ENCODE measurements around the gene TXNIP. TPM values are rescaled to one million over a fixed set of nuclear protein-coding genes. Genes with fewer than 3 reads are reported as not detected.
A peak's percentile ranks its signal among the peaks of the same experiment; 100 is the strongest.

The TXNIP gene
- total RNA-seq, 1 donor from 2014 or later = 877 TPM

DNA sequence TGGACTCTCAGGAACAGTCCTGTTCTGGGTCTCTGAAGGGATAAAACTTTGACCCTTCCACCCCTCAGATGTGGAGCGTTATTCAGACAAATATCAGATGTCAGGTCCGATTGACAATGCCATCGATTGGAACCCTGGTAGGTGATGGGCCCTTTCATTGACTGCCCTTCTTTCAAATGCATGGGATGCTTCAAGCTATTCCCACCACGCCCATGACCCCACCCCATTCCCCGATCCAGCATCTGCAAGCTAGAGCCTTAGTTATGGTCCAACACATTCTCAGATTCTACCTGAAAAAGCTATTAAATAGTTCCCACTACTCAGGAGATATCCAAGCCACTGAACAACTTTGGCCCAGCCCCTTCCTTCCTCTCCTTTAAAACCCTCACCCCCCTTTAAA lies 19.4 kb downstream of the TXNIP start:
- DNase-seq (ENCODE audit: low spot score in 2 of 2) = peak in 1 of 2 donors; percentile 60
- intact Hi-C loops (cut with DNase I) = loop anchor here (1.0 to 5.0 kb wide), 3 partner anchors 30 to 85 kb away; no protein-coding TSS in a partner anchor
- no peak overlapping the region for H3K4me3 ChIP-seq
- peaks cover 23 to 43% of the 10 kb centered on the region in 2 donors for H3K4me1 ChIP-seq
- peak overlapping the region; percentile 90 to 98 for H3K27ac ChIP-seq
- no peaks in the 10 kb centered on the region for H3K27me3 ChIP-seq
- TF ChIP-seq, protein P1, sequence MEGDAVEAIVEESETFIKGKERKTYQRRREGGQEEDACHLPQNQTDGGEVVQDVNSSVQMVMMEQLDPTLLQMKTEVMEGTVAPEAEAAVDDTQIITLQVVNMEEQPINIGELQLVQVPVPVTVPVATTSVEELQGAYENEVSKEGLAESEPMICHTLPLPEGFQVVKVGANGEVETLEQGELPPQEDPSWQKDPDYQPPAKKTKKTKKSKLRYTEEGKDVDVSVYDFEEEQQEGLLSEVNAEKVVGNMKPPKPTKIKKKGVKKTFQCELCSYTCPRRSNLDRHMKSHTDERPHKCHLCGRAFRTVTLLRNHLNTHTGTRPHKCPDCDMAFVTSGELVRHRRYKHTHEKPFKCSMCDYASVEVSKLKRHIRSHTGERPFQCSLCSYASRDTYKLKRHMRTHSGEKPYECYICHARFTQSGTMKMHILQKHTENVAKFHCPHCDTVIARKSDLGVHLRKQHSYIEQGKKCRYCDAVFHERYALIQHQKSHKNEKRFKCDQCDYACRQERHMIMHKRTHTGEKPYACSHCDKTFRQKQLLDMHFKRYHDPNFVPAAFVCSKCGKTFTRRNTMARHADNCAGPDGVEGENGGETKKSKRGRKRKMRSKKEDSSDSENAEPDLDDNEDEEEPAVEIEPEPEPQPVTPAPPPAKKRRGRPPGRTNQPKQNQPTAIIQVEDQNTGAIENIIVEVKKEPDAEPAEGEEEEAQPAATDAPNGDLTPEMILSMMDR (IDR thresholded peaks at IDR 0.05) = no peak
- peaks cover 0 to 3% of the 10 kb centered on the region in 2 donors for H3K36me3 ChIP-seq
- no peaks in the 10 kb centered on the region for H3K9me3 ChIP-seq

DNA sequence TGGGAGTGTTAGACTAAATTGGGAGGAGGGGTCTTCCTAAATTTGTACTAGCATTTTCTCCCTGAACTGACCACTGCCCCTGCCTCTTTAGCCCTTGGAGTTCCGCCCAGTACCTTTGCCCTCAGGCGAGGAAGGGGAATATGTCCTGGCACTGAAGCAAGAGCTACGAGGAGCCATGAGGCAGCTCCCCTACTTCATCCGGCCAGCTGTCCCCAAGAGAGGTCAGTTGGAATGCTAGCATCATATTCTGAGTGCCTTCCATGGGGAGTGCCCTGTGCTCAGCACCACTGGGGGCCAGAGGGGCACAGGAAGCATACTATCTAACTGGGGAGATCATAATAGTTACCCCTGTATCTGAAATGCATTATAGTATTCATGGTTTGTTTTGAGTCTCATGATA lies 21.2 kb downstream of the TXNIP start:
- peaks cover 0 to 3% of the 10 kb centered on the region in 2 donors for H3K36me3 ChIP-seq
- H3K27me3 ChIP-seq = no peaks in the 10 kb centered on the region
- peaks cover 17 to 28% of the 10 kb centered on the region in 2 donors for H3K4me1 ChIP-seq
- H3K4me3 ChIP-seq = no peak overlapping the region
- peak in 1 of 2 donors; percentile 56 for DNase-seq (ENCODE audit: low spot score in 2 of 2)
- H3K9me3 ChIP-seq = no peaks in the 10 kb centered on the region
- TF ChIP-seq, protein P1 (IDR thresholded peaks at IDR 0.05) = no peak
- H3K27ac ChIP-seq = no peak overlapping the region
- intact Hi-C loops (cut with DNase I) = loop anchor here (5.0 kb wide), 1 partner anchor 83 kb away; no protein-coding TSS in a partner anchor

DNA sequence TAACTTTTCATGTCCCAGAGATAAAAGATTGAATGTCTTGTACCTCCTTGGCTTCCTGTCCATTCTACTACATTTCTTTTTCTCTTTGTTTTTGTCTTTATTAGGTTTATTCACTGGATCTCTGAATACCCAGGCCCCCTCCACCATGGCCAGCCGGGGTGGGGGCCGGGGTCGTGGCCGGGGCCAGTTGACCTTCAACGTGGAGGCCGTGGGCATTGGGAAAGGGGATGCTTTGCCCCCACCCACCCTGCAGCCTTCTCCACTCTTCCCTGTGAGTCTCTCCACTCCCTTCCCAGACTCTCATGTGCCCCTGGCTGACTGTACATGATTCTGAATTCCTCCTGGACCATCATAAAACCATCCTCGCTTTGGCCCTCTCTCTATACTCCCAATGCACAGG lies 21.7 kb downstream of the TXNIP start:
- TF ChIP-seq, protein P1 (IDR thresholded peaks at IDR 0.05) = no peak
- intact Hi-C loops (cut with DNase I) = loop anchor here (5.0 kb wide), 1 partner anchor 82 kb away; no protein-coding TSS in a partner anchor
- H3K4me1 ChIP-seq = peaks cover 14 to 23% of the 10 kb centered on the region in 2 donors

DNA sequence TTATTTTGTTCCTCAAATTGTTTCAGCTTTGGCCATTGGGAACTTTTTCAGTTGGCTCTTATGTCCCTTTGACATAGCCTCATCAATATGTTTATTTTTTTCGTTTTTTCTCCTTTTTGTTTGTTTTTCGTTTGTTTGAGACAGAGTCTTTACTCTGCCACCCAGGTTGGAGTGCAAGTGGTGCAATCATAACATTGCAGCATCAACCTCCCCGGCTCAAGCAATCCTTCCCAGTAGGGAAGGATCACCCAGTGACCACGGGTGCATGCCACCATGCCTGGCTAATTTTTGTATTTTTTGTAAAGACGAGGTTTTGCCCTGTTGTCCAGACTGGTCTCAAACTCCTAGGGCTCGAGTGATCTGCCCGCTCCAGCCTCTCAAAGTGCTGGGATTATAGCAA lies 23.8 kb downstream of the TXNIP start:
- Histone ChIP-seq H3K4me3 (no peak overlapping the region), H3K27me3 (no peaks in the 10 kb centered on the region), H3K9me3 (no peaks in the 10 kb centered on the region), H3K4me1 (peaks cover 0 to 4% of the 10 kb centered on the region in 2 donors), H3K27ac (no peak overlapping the region), H3K36me3 (peaks cover 0 to 3% of the 10 kb centered on the region in 2 donors)
- intact Hi-C loops (cut with DNase I) = no loop called here
- TF ChIP-seq, protein P1 (IDR thresholded peaks at IDR 0.05) = no peak
- DNase-seq (ENCODE audit: low spot score in 2 of 2) = no peak

More for the DNA sequence above, 21.7 kb downstream of the TXNIP start:
- H3K36me3 ChIP-seq = peaks cover 0 to 3% of the 10 kb centered on the region in 2 donors
- H3K4me3 ChIP-seq = no peak overlapping the region
- no peak overlapping the region for H3K27ac ChIP-seq
- H3K9me3 ChIP-seq = no peaks in the 10 kb centered on the region
- peak in 1 of 2 donors; percentile 34 for DNase-seq (ENCODE audit: low spot score in 2 of 2)
- H3K27me3 ChIP-seq = no peaks in the 10 kb centered on the region

DNA sequence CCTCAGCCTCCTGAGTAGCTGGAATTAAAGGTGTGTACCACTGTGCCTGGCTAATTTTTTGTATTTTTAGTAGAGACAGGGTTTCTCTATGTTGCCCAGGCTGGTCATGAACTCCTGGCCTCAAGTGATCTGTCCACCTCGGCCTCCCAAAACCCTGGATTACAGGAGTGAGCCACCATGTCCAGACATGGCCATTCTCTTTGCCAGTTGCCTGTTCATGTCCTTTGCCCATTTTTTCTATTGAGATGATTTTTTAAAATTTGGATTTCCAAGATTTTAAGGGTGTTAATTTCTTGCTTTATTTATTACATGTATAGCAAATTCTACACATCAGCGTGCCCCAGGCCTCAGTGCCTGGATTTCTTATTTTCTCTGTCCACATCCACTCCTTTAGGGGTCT lies 29.1 kb downstream of the TXNIP start:
- no peaks in the 10 kb centered on the region for H3K27me3 ChIP-seq
- no peaks in the 10 kb centered on the region for H3K36me3 ChIP-seq
- peaks cover 9 to 19% of the 10 kb centered on the region in 2 donors for H3K4me1 ChIP-seq
- H3K9me3 ChIP-seq = no peaks in the 10 kb centered on the region
- H3K27ac ChIP-seq = no peak overlapping the region
- DNase-seq (ENCODE audit: low spot score in 2 of 2) = no peak
- intact Hi-C loops (cut with DNase I) = no loop called here
- TF ChIP-seq, protein P1 (IDR thresholded peaks at IDR 0.05) = no peak
- H3K4me3 ChIP-seq = no peak overlapping the region

All from ascending aorta (tissue), 2 donors.